HepG2 (cell line): Measurements from ENCODE around the gene DIPK1A. TPM values are rescaled to one million over a fixed set of nuclear protein-coding genes. Genes with fewer than 3 reads are reported as not detected.

Source experiments
- ATF7-NPFF ChIP-seq: sonication (generic); formaldehyde crosslinking; IDR thresholded peaks from 2 replicates; pipeline ENCODE4 v1.8.1; 2023; ENCODE audit warnings: mild to moderate bottlenecking, low read depth, missing genetic modification reagents, moderate library complexity
- BCL6 ChIP-seq: IDR thresholded peaks from 2 replicates; pipeline ENCODE4 v1.6.1; 2016; ENCODE audit warnings: missing genetic modification reagents, missing compliant biosample characterization
- ELF3 ChIP-seq: IDR thresholded peaks from 2 replicates; pipeline ENCODE4 v1.6.1; 2016; ENCODE audit warnings: missing genetic modification reagents, missing compliant biosample characterization
- ETV5 ChIP-seq: IDR thresholded peaks from 2 replicates; pipeline ENCODE4 v1.6.1; 2018; ENCODE audit warnings: missing biosample characterization, missing genetic modification reagents, inconsistent platforms, borderline replicate concordance
- FOSL2 ChIP-seq: sonication (generic); formaldehyde crosslinking; IDR thresholded peaks from 2 replicates; pipeline ENCODE4 v1.4.0; 2020; ENCODE audit warnings: missing genetic modification reagents
- FOXA1 ChIP-seq, 2 experiments: fragments of 450-650 bp in 1 of 2; sonication (generic) in 1 of 2; formaldehyde crosslinking in 1 of 2; IDR thresholded peaks; 2 replicates each; pipeline versions ENCODE4 v1.4.0 to v1.6.1; 2016 to 2020; ENCODE audit warnings: missing genetic modification reagents in 1 of 2
- FOXA3 ChIP-seq: IDR thresholded peaks from 2 replicates; pipeline ENCODE4 v1.6.1; 2016; ENCODE audit warnings: missing genetic modification reagents, missing compliant biosample characterization
- FOXK2 ChIP-seq: fragments of 450-650 bp; IDR thresholded peaks from 2 replicates; pipeline ENCODE4 v1.6.1; 2016
- HHEX ChIP-seq: IDR thresholded peaks from 2 replicates; pipeline ENCODE4 v1.6.1; 2016; ENCODE audit warnings: control low read depth
- HNF4A ChIP-seq: sonication (generic); formaldehyde crosslinking; IDR thresholded peaks from 2 replicates; pipeline ENCODE4 v1.4.0; 2020; ENCODE audit warnings: missing genetic modification reagents
- HOMEZ ChIP-seq: IDR thresholded peaks from 2 replicates; pipeline ENCODE4 v1.6.1; 2016; ENCODE audit warnings: low read depth
- KDM5A ChIP-seq: fragments of 200-600 bp; sonication (generic); IDR thresholded peaks from 2 replicates; pipeline ENCODE4 v1.7.0; 2018; ENCODE audit warnings: antibody characterized with exemption, mild to moderate bottlenecking, low read length, borderline replicate concordance
- MIER3 ChIP-seq: IDR thresholded peaks from 2 replicates; pipeline ENCODE4 v1.6.1; 2016; ENCODE audit warnings: missing compliant biosample characterization, borderline replicate concordance
- PAXIP1 ChIP-seq: sonication (generic); formaldehyde crosslinking; conservative IDR thresholded peaks from 2 replicates; pipeline ENCODE4 v1.4.0; 2020; ENCODE audit warnings: mild to moderate bottlenecking, missing genetic modification reagents, moderate library complexity
- RARA ChIP-seq: IDR thresholded peaks from 2 replicates; pipeline ENCODE4 v1.6.1; 2016; ENCODE audit warnings: missing genetic modification reagents, missing compliant biosample characterization
- SAP130 ChIP-seq: IDR thresholded peaks from 2 replicates; pipeline ENCODE4 v1.6.1; 2016; ENCODE audit warnings: low read depth
- SATB2 ChIP-seq: sonication (generic); formaldehyde crosslinking; IDR thresholded peaks from 2 replicates; pipeline ENCODE4 v1.5.0; 2020; ENCODE audit warnings: missing genetic modification reagents
- ZFP1 ChIP-seq: IDR thresholded peaks from 2 replicates; pipeline ENCODE4 v1.6.1; 2016
- ZNF816 ChIP-seq: sonication (generic); formaldehyde crosslinking; IDR thresholded peaks from 2 replicates; pipeline ENCODE4 v1.8.0; 2022; ENCODE audit warnings: missing genetic modification reagents, mild to moderate bottlenecking, borderline replicate concordance
- polyA plus RNA-seq, 8 experiments: library from polyadenylated mRNA; depleted of rRNA in 3 of 8; stranded (reverse) in 7 of 8; unstranded in 1 of 8; fragments of >200 nt; fragmentation: Illumina TruSeq in 4 of 8; extraction: Trizol in 4 of 8; gene quantifications; 2 replicates each; pipeline versions ENCODE4 v1.2.1 to v1.2.3, GENCODE V29; 2011 to 2016; ENCODE audit warnings: low read depth in 4 of 8, missing spikeins in 1 of 8, mixed read lengths in 1 of 8; ENCODE audit not compliant: insufficient read depth in 1 of 8
- total RNA-seq, 5 experiments: library from RNA; depleted of rRNA; stranded (reverse); fragments of >200 nt; fragmentation: Illumina TruSeq; extraction: Trizol; gene quantifications; 2 replicates each; pipeline ENCODE4 v1.2.3, GENCODE V29; 2016; ENCODE audit warnings: low read depth in 1 of 5
- TF ChIP-seq, protein P1 (sequence below): IDR thresholded peaks from 2 replicates; pipeline ENCODE4 v1.6.1; 2018; ENCODE audit warnings: missing genetic modification reagents, mild to moderate bottlenecking, missing compliant biosample characterization
- TF ChIP-seq, protein P2 (sequence below): sonication (generic); formaldehyde crosslinking; IDR thresholded peaks from 2 replicates; pipeline ENCODE4 v1.4.0; 2020; ENCODE audit warnings: missing genetic modification reagents, borderline replicate concordance

The DIPK1A gene
- total and polyA plus RNA-seq, 2 of the 13 experiments (the other 11 are each of a cell fraction or from before 2014, with no cell fraction given), result 8.4 TPM

- TF ChIP-seq ETV5 (CRISPR knock-in tag) (peak; percentile 62; the same call in 1 of the 2 replicates), ZFP1 (no peak), BCL6 (peak; percentile 28; the same call in 1 of the 2 replicates), ATF7-NPFF (no peak), SAP130 (peak; percentile 62), SATB2 (CRISPR knock-in tag) (no peak), FOXA3 (CRISPR knock-in tag) (peak; percentile 77), RARA (peak; percentile 70), FOXA1 (IDR thresholded peaks at IDR 0.05) (no peak), FOXA1 (CRISPR knock-in tag; IDR thresholded peaks at IDR 0.05) (peak; percentile 41; the same call in 1 of the 2 replicates), ELF3 (CRISPR knock-in tag) (peak; percentile 59), HNF4A (CRISPR knock-in tag) (peak; percentile 35; the same call in 1 of the 2 replicates), ZNF816 (CRISPR knock-in tag) (no peak), PAXIP1 (CRISPR knock-in tag) (peak; percentile 78), KDM5A (no peak), FOXK2 (no peak), HOMEZ (0 out of 2 replicates have a peak, but pooled peaks have one; percentile 25), MIER3 (CRISPR knock-in tag) (no peak), HHEX (CRISPR knock-in tag) (0 out of 2 replicates have a peak, but pooled peaks have one; percentile 31), FOSL2 (CRISPR knock-in tag) (0 out of 2 replicates have a peak, but pooled peaks have one; percentile 7)
- TF ChIP-seq, protein P1, sequence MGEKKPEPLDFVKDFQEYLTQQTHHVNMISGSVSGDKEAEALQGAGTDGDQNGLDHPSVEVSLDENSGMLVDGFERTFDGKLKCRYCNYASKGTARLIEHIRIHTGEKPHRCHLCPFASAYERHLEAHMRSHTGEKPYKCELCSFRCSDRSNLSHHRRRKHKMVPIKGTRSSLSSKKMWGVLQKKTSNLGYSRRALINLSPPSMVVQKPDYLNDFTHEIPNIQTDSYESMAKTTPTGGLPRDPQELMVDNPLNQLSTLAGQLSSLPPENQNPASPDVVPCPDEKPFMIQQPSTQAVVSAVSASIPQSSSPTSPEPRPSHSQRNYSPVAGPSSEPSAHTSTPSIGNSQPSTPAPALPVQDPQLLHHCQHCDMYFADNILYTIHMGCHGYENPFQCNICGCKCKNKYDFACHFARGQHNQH (CRISPR knock-in tag), result 0 out of 2 replicates have a peak, but pooled peaks have one; percentile 29
- TF ChIP-seq, protein P2, sequence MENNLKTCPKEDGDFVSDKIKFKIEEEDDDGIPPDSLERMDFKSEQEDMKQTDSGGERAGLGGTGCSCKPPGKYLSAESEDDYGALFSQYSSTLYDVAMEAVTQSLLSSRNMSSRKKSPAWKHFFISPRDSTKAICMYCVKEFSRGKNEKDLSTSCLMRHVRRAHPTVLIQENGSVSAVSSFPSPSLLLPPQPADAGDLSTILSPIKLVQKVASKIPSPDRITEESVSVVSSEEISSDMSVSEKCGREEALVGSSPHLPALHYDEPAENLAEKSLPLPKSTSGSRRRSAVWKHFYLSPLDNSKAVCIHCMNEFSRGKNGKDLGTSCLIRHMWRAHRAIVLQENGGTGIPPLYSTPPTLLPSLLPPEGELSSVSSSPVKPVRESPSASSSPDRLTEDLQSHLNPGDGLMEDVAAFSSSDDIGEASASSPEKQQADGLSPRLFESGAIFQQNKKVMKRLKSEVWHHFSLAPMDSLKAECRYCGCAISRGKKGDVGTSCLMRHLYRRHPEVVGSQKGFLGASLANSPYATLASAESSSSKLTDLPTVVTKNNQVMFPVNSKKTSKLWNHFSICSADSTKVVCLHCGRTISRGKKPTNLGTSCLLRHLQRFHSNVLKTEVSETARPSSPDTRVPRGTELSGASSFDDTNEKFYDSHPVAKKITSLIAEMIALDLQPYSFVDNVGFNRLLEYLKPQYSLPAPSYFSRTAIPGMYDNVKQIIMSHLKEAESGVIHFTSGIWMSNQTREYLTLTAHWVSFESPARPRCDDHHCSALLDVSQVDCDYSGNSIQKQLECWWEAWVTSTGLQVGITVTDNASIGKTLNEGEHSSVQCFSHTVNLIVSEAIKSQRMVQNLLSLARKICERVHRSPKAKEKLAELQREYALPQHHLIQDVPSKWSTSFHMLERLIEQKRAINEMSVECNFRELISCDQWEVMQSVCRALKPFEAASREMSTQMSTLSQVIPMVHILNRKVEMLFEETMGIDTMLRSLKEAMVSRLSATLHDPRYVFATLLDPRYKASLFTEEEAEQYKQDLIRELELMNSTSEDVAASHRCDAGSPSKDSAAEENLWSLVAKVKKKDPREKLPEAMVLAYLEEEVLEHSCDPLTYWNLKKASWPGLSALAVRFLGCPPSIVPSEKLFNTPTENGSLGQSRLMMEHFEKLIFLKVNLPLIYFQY (CRISPR knock-in tag), result peak; percentile 47; the same call in 1 of the 2 replicates
Measured at GRCh38 chr1:92990828-92991227, 29.6 kb upstream of the DIPK1A start (continued).
